ENCODE results near the gene CLTCL1.
"Not testable (repeated sequence)": the region's sequence is repeated elsewhere in the genome, so short reads cannot be mapped to it uniquely, and the experiment has no call there.

CLTCL1 gene

DNA sequence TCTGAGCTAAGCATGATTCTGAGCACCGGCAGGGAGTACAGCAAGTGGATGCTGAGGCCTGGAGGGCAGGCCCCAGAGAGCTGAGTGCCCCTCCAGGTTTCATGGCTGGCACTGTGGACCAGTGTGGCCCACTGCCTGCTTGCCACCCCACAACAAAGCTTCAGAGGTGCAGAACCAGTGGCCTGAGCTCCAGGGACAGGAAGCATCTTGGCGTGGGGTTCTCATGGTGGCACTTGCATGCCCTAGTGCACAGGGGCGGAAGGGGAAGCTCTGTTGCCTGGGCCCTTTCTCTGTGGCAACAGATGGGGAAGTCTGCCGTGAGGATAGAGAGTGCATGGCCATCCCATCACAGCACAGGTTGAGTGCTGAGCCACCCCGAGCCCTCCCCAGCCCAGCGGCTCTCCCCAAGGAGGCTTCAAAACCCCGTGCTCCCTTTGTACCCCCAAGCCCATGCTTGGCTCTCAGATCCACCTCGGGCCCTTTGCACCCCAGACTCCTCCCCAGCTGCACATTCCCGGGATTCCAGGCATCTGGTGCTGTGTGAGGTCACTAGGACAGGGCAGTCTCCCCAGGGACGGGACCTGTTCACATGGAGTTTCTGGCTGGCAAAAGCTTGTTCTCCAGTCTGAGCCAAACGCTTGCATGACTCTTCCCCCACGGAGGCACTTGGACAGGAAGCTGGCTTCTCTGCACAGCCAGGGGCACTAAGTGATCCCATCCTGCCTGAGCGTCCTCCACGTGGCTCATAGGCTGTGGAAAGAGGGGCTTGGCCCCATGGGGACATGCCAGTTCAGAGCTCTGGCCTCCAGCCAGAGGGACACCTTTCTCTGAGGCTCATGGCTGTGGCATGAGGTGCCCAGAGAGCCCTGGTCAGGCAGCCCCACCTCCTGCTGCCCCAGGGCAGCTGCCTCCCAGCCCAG, 117.2 kb downstream of the CLTCL1 start:
- no peak for DNase-seq

GRCh38 chr22:19173047-19174035, 118.2 kb downstream of the CLTCL1 start:
- DNase-seq: no peak

DNA sequence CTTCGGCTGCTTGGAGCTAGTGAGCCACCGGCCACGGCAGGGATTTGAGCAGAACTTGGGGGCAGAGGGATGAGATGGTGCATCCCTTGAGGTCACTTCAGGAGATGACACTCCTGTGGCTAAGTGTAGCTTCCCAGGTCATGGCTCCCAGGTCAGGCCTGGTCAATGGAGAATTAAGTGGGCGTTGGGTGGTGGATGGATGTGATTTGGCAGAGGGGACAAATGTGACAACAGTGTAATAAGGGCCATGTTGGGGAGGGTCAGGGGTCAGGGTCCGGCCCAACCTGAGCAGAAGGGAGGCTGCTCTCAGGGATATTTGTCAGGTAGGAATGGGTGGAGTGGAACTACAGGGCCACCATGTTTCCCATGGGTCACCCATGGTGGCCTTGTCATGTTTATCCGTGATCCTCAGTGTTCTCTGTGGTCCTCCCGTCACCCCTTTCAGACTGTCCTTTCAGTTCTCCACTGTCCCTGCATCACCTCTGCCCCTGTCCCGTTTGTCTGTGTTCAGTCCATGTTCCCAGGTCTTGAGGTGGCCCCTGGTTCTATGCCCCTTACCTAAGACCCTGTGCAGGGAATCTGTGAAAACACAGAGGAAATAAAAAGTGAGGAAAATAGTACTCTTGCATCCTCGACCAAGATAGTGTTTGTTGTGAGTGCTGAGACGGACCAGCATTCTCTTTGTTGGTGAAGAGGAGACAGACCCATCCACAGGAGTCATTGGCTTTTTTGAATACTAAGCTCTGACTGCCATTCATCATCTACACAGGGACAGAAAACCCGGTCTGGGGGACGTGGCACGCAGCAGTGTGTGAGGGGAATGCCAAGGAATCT, 119.1 kb downstream of the CLTCL1 start:
- DNase-seq: no peak

GRCh38 chr22:19169947-19170318, 121.6 kb downstream of the CLTCL1 start:
- DNase-seq: no peak

GRCh38 chr22:19169002-19169946, 122.2 kb downstream of the CLTCL1 start:
- peak; percentile 3 for DNase-seq

DNA sequence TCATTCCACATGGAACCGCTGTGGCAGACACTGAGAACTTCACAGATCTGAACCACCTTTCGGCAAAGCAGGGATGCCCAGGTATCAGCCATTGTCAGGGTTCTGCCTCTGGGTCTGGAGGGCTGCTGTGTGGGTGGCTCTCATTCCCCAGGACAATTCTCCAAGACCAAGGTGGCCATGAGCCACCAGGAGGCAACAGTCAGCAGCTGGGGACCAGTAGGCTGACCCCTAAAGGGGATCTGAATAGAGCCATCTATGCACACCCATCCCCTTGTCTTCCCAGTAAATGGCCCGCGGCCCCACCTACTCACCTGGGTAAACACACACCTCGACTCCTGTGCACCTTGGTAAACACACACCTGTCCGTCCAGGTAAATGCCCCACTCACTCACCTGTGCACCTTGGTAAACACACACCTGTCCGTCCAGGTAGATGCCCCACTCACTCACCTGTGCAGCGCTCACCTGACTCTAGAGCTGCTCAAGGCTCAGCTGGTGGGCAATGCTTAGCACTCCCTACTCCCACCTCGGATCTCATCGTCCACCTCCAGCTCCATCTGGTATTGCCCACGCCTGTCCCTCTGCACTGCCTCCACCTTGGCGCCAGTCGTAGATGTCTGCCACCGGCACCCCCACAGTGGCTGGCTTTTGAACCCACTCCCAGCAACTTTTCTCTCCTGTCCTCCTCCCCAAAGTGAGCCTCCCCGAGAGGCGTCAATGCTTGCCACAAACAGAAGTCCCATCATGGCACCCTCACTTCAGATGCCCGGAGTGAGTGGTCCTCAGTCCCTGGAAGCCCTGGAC, 123.2 kb downstream of the CLTCL1 start:
- no peak for DNase-seq

DNA sequence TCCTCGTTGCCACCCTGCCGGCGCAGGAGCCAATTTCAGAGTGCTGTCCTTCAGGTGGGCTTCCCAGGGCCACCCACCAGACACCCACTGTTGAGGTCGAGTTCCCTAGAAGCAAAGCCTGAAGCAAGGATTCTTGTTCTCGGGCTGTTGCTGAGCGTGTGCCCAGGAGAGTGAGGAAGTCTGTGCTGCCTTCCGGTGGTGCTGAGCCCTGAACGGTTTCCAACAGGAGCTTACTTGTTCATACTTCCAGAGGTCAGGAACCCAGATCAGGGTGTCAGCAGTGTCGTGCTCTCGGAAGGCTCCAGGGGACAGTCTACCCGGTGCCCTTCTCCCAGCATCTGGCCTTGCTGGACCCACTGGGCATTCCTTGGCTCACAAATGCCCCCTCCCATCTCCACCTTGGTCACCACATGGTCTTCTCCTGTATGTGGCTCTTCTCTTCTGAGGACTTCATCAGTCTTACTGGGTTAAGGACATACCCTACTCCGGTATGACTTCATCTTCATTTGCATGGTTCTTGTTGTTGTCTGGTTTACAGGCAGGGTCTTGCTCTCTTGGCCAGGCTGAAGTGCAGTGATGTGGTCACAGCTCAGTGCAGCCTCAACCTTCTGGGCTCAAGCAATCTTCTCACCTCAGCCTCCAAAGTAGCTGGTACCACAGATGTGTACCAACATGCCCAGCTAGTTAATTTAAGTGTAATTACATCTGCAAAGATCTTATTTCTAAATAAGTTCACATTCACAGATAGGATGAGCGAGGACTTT, 124.2 kb downstream of the CLTCL1 start:
- no peak for DNase-seq

GRCh38 chr22:19166421-19166820, 125.1 kb downstream of the CLTCL1 start:
- no peak for DNase-seq

DNA sequence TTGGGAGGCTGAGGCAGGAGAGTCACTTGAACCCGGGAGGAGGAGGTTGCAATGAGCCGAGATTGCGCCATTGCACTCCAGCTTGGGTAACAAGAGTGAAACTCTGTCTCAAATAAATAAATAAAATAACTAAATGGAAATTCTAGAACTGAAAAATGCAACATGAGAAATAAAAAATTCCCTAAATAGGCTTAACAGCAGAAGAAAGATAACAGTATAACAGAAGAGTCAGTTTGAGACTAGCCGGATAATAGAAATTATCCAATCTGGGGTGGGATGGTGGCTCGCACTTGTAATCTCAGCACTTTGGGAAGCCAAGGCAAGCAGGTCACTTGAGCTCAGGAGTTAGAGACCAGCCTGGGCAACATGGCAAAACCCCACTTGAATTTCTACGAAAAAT, 127.1 kb downstream of the CLTCL1 start:
- DNase-seq: no peak

- DNase-seq: not testable (repeated sequence)
These were observed 132.9 kb downstream of the CLTCL1 start for GRCh38 chr22:19158649-19159048.

- DNase-seq: not testable (repeated sequence)
These were observed 135.4 kb downstream of the CLTCL1 start for GRCh38 chr22:19156109-19156508.

GRCh38 chr22:19152942-19153883, 138.3 kb downstream of the CLTCL1 start:
- DNase-seq: no peak

DNA sequence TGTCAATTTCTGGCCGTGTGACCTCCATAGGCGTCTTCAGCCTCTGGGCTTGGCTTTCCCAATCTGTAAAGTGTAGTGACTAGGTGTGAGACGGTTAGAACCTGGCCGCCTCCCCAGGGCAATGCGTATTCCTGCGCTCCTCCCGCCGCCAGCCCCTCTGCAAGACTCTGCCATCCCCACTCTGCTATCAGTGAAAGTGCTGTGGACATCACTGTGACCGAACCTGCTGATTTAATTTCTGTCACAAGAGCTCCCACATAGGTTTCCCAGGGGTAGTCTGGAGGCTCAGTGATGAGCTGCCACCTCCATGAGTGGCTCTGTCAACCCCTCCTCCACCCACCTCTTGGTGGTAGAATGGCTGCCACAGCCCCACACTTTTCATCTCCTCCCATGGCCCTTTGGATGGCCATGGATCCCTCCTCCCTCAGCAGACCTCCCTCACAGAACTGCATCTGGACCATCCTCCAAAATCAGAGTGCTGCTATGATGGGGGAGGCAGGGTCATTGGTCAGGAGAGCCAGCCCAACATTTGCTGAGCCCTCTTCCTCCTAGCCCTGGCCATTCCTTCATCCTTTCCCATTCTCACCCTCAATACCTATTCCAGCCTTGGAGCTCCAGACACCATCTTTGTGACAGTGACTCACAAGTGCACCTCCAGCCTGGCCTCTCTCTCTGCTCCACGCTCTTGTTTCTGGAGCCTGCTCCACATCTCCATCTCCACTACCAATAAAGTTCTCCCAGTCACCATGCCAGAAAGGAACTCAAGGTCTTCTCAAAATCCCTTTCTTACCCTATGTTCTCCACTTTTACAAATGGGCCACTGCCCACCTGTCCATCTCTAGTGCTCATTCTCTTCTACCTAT, 140.0 kb downstream of the CLTCL1 start:
- DNase-seq: no peak

DNA sequence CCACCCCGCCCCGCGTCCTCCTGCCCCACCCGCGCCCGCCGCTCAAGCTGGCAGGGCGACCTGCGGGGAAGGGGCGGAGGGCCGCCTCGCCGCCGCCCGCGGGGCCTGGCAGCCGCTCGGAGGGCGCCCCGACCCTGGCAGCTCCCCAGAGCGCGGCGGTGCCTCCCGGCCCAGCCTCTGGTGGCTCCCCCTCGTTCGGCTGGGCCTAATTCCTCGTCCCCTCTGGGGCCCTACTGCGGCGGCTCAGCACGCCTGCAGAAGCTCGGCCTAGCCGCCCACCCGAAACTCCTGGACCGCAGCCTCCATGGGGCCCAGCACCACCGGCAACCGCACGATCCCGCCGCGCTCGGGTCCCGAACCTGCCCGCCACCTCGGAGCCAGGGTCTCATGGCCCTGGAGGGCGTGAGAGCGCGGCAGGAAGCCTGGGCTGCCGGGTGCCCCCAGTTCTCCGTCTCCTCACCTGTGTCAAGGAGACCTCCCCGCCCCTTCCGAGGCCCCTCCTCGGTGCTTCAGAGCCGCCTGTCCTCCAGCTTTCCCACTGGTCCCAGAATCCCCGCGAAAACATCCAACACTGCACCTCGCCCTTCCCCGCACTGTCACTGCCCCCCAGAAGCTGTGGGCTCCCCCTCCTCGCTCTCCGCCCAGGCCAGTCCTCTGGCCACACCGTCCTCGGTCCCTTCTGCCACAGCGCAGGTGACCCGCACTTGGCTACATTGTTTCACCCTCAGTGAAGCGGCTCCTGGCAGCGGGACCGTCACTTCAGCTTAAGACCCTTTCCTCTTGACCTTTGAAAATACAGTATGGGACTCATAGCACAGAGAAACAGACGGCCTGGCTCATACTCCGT, 140.8 kb downstream of the CLTCL1 start:
- no peak for DNase-seq

DNA sequence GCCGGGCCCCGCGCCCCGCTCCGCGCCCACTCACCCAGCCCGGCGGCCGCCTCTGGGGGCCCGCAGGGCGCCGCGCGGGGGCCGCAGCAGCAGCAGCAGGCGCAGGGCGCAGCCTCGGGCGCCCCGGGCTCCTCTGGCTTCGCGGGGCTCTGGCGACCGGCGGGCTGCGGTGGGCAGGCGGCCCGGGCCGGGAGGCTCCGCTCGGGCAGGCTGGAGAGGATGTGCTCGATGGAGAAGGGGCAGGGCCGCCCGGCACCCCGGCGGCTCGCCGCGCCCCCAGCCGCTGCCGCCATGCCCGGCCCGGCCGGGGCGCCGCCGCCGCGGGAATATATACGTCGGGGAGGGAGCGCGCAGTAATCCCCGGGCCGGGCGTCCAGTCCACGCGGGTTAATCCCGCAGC, 141.5 kb downstream of the CLTCL1 start, which contains the start of gene GSC2:
Gene GSC2 (minus strand): TSS at position 302 of the 400 bp plus-strand sequence. CDS start 9 bp downstream, at position 293.
- no peak for DNase-seq

Measured in CD4-positive, alpha-beta T cell treated with Interleukin-6 for 4 hours (primary cell).